Body of pancreas (tissue), 4 donors: ENCODE measurements around the gene PACSIN2.
"Not testable (repeated sequence)": the region's sequence is repeated elsewhere in the genome, so short reads cannot be mapped to it uniquely, and the experiment has no call there.

ENCODE experiments used
- POLR2A ChIP-seq, 3 donors: fragments of 450-650 bp; IDR thresholded peaks; one replicate each; pipeline ENCODE4 v1.6.1; 2016; ENCODE audit warnings: antibody characterized with exemption in 3 of 3, mild to moderate bottlenecking in 2 of 3
- TF ChIP-seq, protein P1 (sequence below), 7 experiments: fragments of 450-650 bp in 4 of 7; fragments of 200-600 bp in 3 of 7; sonication (generic) in 3 of 7; IDR thresholded peaks; one replicate each; pipeline ENCODE4 v1.5.1; 2016 to 2019; ENCODE audit warnings: antibody characterized with exemption in 7 of 7

DNA sequence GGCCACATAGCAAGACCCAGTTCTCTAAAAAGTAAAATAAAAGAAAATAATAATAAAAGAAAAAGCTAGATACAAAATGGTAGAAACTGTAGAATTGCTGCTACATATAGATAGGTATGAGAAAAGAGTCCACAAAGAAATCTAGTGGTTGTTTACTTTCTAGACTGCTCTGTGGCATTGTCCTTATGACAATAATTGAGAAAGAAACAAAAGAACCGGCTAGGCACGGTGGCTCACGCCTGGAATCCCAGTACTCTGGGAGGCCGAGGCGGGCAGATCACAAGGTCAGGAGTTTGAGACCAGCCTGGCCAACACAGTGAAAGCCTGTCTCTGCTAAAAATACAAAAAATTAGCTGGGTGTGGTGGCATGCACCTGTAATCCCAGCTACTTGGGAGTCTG, 1.2 kb upstream of the PACSIN2 start:
- TF ChIP-seq, protein P1, sequence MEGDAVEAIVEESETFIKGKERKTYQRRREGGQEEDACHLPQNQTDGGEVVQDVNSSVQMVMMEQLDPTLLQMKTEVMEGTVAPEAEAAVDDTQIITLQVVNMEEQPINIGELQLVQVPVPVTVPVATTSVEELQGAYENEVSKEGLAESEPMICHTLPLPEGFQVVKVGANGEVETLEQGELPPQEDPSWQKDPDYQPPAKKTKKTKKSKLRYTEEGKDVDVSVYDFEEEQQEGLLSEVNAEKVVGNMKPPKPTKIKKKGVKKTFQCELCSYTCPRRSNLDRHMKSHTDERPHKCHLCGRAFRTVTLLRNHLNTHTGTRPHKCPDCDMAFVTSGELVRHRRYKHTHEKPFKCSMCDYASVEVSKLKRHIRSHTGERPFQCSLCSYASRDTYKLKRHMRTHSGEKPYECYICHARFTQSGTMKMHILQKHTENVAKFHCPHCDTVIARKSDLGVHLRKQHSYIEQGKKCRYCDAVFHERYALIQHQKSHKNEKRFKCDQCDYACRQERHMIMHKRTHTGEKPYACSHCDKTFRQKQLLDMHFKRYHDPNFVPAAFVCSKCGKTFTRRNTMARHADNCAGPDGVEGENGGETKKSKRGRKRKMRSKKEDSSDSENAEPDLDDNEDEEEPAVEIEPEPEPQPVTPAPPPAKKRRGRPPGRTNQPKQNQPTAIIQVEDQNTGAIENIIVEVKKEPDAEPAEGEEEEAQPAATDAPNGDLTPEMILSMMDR (IDR thresholded peaks at IDR 0.05), result not testable (repeated sequence)
- not testable (repeated sequence) for TF ChIP-seq POLR2A (IDR thresholded peaks at IDR 0.05)
